Activated naive CD4-positive, alpha-beta T cell treated with anti-CD3 and anti-CD28 coated beads, Interleukin-2, amount 50 U/mL, for 72 hours (primary cell): ENCODE measurements around the gene MIOX. TPM values are rescaled to one million over a fixed set of nuclear protein-coding genes. Genes with fewer than 3 reads are reported as not detected.

ENCODE experiments used
- ATAC-seq, 2 donors: fragments of 150-1000 bp; cut with Tn5 transposase; 2 replicates each; pipeline ENCODE4 v1.10.0; 2021; ENCODE audit warnings: mild to moderate bottlenecking in 2 of 2, moderate library complexity in 2 of 2
- DNase-seq, 2 donors: peaks; one replicate each; pipeline ENCODE4 v3.0.0; 2021 to 2022; ENCODE audit warnings: low spot score in 2 of 2
- H3K27ac Mint-ChIP-seq, 2 donors: one replicate each; pipeline ENCODE4 v1.8.0; 2022; ENCODE audit warnings: mild to moderate bottlenecking in 2 of 2, mixed read lengths in 2 of 2
- H3K36me3 Mint-ChIP-seq, 2 donors: one replicate each; pipeline ENCODE4 v1.8.0; 2022; ENCODE audit warnings: mixed read lengths in 2 of 2
- H3K9me3 Mint-ChIP-seq, 2 donors: one replicate each; pipeline ENCODE4 v1.8.0; 2022; ENCODE audit warnings: mixed read lengths in 2 of 2
- total RNA-seq, 2 donors: library from RNA; stranded (reverse); gene quantifications; one replicate each; pipeline ENCODE4 v1.2.3, GENCODE V29; 2022

MIOX gene
- total RNA-seq: under 1 TPM in 1 of 2 donors, not detected in 1; 0.25 TPM

- H3K9me3 Mint-ChIP-seq: no peaks in the 10 kb centered on the region
- no peak within 1 kb of the TSS for H3K27ac Mint-ChIP-seq
- no peak for ATAC-seq
- no peaks in the 10 kb centered on the region for H3K36me3 Mint-ChIP-seq
- DNase-seq: no peak
Observed at GRCh38 chr22:50486561-50487289, at the start of gene MIOX. TSS of gene MIOX (plus strand) at chr22:50486859. CDS start at chr22:50486898, 39 bp downstream.

DNA sequence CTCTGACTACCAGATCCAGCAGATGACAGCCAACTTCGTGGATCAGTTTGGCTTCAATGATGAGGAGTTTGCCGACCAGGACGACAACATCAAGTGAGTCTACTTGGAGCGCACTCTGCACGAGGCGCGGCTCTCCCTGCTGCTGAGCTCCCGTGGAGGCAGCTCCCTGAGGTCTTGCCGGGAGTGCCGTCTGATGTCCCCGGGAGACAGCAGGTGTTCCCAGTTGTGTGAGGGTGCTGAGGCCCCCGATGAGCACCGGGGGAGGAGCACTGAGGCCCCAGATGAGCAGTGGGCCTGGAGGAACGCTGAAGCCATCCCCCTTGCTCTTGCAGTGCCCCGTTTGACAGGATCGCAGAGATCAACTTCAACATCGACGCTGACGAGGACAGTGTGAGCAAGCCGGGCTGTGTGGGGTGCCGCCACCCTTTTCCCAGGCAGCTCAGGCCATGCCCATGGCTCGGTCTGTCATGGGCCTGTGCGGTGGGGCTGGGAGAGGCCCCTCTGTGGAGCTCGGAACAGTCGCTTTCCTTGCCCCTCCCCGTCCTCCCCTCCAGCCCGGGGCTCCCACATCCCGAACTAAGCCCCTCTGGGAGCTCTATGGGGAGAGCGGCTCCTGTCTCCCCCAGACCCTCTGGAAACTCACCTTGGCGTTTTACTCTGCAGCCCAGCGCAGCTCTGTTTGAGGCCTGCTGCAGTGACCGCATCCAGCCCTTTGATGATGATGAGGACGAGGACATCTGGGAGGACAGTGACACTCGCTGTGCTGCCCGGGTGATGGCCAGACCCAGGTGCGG lies 49.0 kb upstream of the MIOX start:
- DNase-seq (no peak), ATAC-seq (no peak)
- no peaks in the 10 kb centered on the region for H3K36me3 Mint-ChIP-seq
- no peak overlapping the region for H3K27ac Mint-ChIP-seq
- no peaks in the 10 kb centered on the region for H3K9me3 Mint-ChIP-seq

- Mint-ChIP-seq H3K27ac (no peak overlapping the region), H3K9me3 (no peaks in the 10 kb centered on the region), H3K36me3 (no peaks in the 10 kb centered on the region)
- ATAC-seq: no peak
- DNase-seq: no peak
Observed at GRCh38 chr22:50438305-50439275, 48.1 kb upstream of the MIOX start.

- H3K27ac Mint-ChIP-seq: peak overlapping the region in 1 of 2 donors; percentile 69
- H3K36me3 Mint-ChIP-seq: no peaks in the 10 kb centered on the region
- peak in 1 of 2 donors; percentile 54 for DNase-seq
- H3K9me3 Mint-ChIP-seq: no peaks in the 10 kb centered on the region
- ATAC-seq: no peak
Observed at GRCh38 chr22:50439314-50439870, 47.3 kb upstream of the MIOX start.

GRCh38 chr22:50439871-50440331 lies 46.8 kb upstream of the MIOX start:
- DNase-seq: no peak
- no peaks in the 10 kb centered on the region for H3K9me3 Mint-ChIP-seq
- H3K27ac Mint-ChIP-seq: peak overlapping the region in 1 of 2 donors; percentile 69
- ATAC-seq: peak in 1 of 2 donors; percentile 14
- no peaks in the 10 kb centered on the region for H3K36me3 Mint-ChIP-seq

DNA sequence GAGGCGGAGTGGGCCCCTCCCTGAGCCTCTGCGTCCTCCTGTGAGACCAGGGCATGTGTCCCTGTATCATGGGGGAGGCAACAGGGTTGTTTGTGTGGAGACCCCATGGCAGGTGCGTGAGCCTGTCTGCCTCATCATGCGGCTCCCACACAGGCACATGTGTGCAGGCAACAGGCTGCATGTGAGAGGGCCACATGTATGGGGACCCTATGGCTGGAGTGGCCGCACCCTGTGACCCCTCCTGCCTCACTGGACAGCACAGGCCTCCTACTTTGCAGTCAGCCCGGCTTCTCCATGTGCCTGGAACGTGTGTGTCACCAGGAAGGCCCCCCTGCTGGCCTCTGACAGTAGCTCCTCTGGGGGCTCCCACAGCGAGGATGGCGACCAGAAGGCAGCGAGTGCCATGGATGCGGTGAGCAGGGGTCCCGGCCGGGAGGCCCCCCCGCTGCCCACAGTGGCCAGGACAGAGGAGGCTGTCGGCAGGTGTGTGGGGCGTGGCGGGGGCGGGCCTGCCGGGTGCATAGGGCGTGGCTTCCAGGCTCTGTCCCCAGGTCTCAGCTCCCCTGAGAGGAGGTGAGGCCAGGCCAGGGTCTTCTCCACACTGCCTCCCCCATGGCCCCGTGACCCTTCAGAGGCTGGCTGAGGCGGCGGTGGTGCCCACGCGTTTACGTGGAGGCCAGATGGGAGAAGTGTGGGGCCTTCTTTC lies 46.0 kb upstream of the MIOX start:
- Mint-ChIP-seq H3K9me3 (no peaks in the 10 kb centered on the region), H3K36me3 (no peaks in the 10 kb centered on the region), H3K27ac (peak overlapping the region in 1 of 2 donors; percentile 79)
- DNase-seq: peak in 1 of 2 donors; percentile 53
- ATAC-seq: no peak

DNA sequence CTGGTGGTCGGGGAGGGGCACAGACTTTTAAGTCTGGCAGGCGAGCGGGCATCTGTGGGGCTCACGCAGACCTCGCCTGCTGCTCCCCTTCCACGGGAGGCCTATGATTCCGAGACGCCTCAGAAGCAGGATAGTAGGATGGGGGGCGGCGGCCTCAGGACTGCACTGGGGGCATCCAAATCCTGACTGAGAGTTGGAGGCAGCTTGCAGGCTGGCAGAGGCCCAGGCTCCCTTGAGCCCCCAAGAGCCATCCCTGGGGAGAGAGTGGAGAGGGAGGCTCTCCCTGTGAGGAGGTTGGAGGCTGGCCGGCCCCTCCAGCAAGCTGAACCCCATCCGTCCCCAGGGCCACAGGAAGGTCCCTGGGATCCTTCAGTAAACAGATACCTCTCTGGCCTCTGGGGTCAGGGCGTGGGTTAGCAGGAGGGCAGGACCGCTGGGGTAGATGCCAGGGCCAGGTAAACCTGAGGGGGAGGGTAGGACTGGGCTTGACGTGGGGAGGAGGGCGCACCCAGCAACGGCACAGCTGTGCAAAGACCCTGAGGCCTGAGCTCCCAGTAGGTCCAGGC lies 45.1 kb upstream of the MIOX start:
- no peaks in the 10 kb centered on the region for H3K9me3 Mint-ChIP-seq
- peak overlapping the region; percentile 79 to 90 for H3K27ac Mint-ChIP-seq
- DNase-seq: no peak
- H3K36me3 Mint-ChIP-seq: no peaks in the 10 kb centered on the region
- no peak for ATAC-seq

GRCh38 chr22:50443197-50443596 lies 43.5 kb upstream of the MIOX start:
- H3K36me3 Mint-ChIP-seq: peaks cover 0 to 3% of the 10 kb centered on the region in 2 donors
- H3K9me3 Mint-ChIP-seq: no peaks in the 10 kb centered on the region
- DNase-seq (no peak), ATAC-seq (no peak)
- H3K27ac Mint-ChIP-seq: peak overlapping the region; percentile 71 to 88

DNA sequence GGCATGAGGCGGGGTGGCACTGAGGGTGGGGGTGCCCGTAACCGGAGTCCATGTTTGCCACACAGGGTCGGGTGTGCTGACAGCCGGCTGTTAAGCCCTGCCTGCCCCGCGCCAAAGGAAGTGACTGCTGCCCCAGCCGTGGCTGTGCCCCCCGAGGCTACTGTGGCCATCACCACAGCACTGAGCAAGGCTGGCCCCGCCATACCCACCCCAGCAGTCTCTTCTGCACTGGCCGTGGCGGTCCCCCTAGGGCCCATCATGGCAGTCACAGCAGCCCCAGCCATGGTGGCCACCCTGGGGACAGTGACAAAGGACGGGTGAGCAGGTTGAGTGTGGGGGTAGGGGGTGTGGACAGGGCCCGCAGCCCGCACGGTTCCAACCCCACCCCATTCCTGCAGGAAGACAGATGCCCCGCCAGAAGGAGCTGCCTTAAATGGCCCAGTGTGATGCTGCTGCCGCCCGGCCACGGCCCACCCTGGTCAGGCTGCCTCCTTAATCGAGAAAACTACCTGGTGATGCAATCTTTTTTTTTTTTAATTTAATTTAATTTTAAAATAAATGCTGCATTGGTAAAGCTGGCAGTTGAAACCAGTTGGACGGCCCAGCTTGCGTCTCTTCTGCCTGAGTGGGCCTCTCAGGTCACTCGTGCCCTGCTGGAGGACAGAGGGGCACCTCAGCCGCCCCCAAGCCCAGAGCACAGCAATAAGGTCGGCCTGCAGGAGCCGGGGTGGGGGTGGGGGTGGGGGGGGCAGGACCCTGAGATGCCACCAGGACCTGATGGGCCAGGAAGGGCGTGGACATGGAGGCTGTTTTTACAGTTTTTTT lies 42.6 kb upstream of the MIOX start:
- H3K27ac Mint-ChIP-seq: peak overlapping the region in 1 of 2 donors; percentile 71

DNA sequence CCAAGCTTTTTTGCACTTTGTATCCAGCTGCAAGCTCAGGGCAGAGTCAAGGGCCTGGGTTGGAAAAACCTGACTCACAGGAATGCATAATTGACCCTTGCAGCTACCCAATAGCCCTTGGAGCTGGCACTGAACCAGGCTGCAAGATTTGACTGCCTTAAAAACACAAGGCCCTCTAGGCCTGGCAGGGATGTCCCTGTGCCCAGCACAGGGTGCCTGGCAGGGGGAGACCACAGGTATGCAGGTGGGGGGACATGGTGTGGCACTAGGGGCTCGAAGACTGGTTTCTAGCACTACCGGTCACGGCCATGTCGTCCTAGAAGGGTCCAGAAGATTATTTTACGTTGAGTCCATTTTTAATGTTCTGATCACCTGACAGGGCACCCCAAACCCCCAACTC lies 42.0 kb upstream of the MIOX start:
- no peak for DNase-seq
- Mint-ChIP-seq H3K36me3 (peaks cover 0 to 7% of the 10 kb centered on the region in 2 donors), H3K9me3 (no peaks in the 10 kb centered on the region), H3K27ac (peak overlapping the region; percentile 85 to 94)
- ATAC-seq: no peak

More for the DNA sequence above, 42.6 kb upstream of the MIOX start:
- no peaks in the 10 kb centered on the region for H3K9me3 Mint-ChIP-seq
- DNase-seq (no peak), ATAC-seq (peak in 1 of 2 donors; percentile 7)
- H3K36me3 Mint-ChIP-seq: peaks cover 0 to 5% of the 10 kb centered on the region in 2 donors

GRCh38 chr22:50445071-50445879 lies 41.4 kb upstream of the MIOX start:
- ATAC-seq (peak; percentile 3 to 32), DNase-seq (no peak)
- Mint-ChIP-seq H3K36me3 (peaks cover 0 to 11% of the 10 kb centered on the region in 2 donors), H3K27ac (peak overlapping the region; percentile 85 to 94), H3K9me3 (no peaks in the 10 kb centered on the region)

- no peaks in the 10 kb centered on the region for H3K9me3 Mint-ChIP-seq
- DNase-seq (no peak), ATAC-seq (no peak)
- H3K36me3 Mint-ChIP-seq: peaks cover 0 to 11% of the 10 kb centered on the region in 2 donors
- peak overlapping the region; percentile 85 to 94 for H3K27ac Mint-ChIP-seq
Observed at GRCh38 chr22:50445880-50446707, 40.6 kb upstream of the MIOX start.
